Motor neuron (in vitro differentiated cells): ENCODE measurements around the gene HOXC13. TPM values are rescaled to one million over a fixed set of nuclear protein-coding genes. Genes with fewer than 3 reads are reported as not detected.

Experiments used
- ATAC-seq, 8 experiments: fragments of 200-7000 bp; cut with Tn5 transposase; replicated peaks in 6 of 8; 2 replicates each; pipeline ENCODE4 v1.8.0; 2021; ENCODE audit warnings: mild to moderate bottlenecking in 8 of 8, moderate library complexity in 8 of 8
- H3K27ac ChIP-seq, 2 donors: fragments of 250-450 bp; sonication (Bioruptor Pico); 2 replicates each; pipeline ENCODE4 v1.9.0; 2021; ENCODE audit warnings: antibody characterized with exemption in 2 of 2, mild to moderate bottlenecking in 2 of 2, moderate library complexity in 1 of 2
- H3K4me1 ChIP-seq, 2 donors: fragments of 250-450 bp; sonication (Bioruptor Pico); replicated peaks in 1 of 2; 2 replicates each; pipeline ENCODE4 v1.6.1; 2021; ENCODE audit warnings: antibody characterized with exemption in 2 of 2, mild to moderate bottlenecking in 2 of 2, moderate library complexity in 1 of 2
- H3K4me3 ChIP-seq, 5 donors: fragments of 250-450 bp; sonication (Bioruptor Pico); 2 replicates each; pipeline ENCODE4 v1.9.0; 2021; ENCODE audit warnings: antibody characterized with exemption in 5 of 5, mild to moderate bottlenecking in 5 of 5, moderate library complexity in 4 of 5
- WGBS, 10 experiments: fragments of 450-650 bp; shearing (Covaris generic); methylation state at CpG; one replicate each; pipeline ENCODE4 v1.0.0; 2022; 5-methylcytosine and 5-hydroxymethylcytosine counted together
- in situ Hi-C, 9 experiments: fragments of 400-800 bp; cut with MboI; loops; one replicate each; pipeline ENCODE4 v1.15.0; 2021; ENCODE audit warnings: low sequenced_read_pairs in 9 of 9, low pct_unique_long_range_greater_than_20kb in 2 of 9; ENCODE audit not compliant: unreplicated experiment in 9 of 9
- total RNA-seq, 8 experiments: library from RNA; unstranded; fragments of 300-600 nt; gene quantifications; 2 replicates each; pipeline versions ENCODE4 v1.2.3 to v1.2.4, GENCODE V29; 2022

The HOXC13 gene
- total RNA-seq, 8 experiments from 2014 or later, result 0.05 to 4.7 (median 0.38) TPM; not detected in 2

DNA sequence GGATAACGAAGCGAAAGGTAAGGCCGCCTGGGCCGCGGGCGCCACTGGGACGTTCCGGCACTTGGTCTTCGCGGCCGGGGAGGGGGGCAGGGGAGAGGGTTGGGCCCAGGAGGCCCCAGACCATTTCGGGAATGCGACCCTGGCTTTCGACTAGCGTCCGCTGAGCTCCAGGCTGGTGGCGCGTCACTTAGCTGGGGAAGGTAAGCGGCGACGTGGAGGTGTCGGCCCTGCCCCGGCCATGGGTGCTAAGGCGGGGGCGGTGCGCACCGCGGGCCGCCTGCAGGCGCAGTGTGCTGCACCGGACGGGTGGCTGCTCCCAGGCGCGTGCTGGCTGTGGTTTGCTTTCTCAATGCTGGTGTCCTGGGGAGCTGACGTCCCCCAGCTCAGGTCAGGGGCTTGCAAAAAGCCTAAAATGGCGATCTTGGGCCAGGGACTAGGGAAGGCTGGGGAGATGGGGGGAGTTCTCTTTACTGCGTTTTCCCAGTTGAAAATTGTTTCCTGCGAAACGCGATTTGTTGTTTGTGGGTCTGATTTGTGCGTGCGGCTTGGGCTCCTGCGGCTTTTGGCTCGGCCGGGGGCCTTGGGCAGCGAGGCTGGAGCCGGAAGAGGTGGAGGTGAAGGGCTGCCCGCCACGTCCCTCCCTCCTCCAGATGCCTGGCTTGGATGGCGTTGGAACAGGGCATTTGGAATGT, 47.5 kb downstream of the HOXC13 start:
- WGBS, 10 experiments, result 0 to 27% (median 7%) methylated on average over 1 to 24 of the region's 50 CpGs; no CpG with 5 or more reads in 2 of the 10 experiments
- ATAC-seq, result peak in 3 of 8 experiments; percentile 4 to 21 (median 11)
- H3K4me3 ChIP-seq, result peak overlapping the region in 1 of 5 donors; percentile 14
- H3K4me1 ChIP-seq, result no peaks in the 10 kb centered on the region
- in situ Hi-C loops, result no loop called here
- H3K27ac ChIP-seq, result no peak overlapping the region

DNA sequence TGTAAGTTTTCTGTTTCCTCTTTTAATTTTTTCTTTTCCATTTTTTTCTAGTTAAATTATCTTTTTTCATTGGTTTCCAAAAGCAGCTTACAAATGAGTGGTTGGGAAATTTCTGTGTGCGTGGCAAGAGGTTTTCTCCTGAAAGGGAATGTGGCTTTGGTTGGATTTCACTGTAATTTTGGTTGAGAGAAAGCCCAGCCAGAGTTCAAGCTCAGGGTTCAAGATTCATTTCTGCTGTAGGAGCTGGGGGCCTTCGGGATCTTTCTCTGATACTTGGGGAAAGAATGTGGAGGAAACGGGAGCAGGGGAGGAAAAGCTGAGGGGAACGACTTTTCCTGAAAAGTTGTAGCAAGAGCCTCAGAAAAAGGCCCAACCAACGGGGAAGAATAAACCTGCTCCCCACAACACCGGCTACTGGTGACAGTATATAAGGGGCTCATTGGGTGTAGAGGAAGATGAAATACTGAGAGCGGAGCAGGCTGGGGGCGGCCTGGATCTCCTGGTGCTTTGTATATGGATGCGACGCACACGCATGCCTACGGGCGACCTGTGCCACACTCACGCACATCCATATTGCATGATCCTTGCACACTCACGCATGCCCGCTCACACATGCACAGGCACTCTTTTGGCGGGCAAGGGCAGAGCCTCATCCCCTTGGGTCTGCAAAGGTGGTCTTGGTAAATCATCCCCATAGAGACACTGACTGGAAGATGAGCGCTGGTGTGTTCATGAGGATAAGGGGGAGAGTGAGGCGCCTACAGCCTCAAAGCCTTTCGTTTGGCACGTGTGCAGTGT, 48.3 kb downstream of the HOXC13 start:
- 2 to 74% (median 20%) methylated on average over 2 to 13 of the region's 21 CpGs; no CpG with 5 or more reads in 1 of the 10 experiments for WGBS, 10 experiments
- in situ Hi-C loops, result no loop called here
- H3K4me3 ChIP-seq, result no peak overlapping the region
- H3K4me1 ChIP-seq, result no peaks in the 10 kb centered on the region
- no peak overlapping the region for H3K27ac ChIP-seq
- ATAC-seq, result no peak

- in situ Hi-C loops, result no loop called here
- Histone ChIP-seq H3K4me1 (no peaks in the 10 kb centered on the region), H3K4me3 (no peak overlapping the region), H3K27ac (no peak overlapping the region)
- ATAC-seq, result no peak
- 0 to 20% (median 0%) methylated on average over 1 to 2 of the region's 4 CpGs; no CpG with 5 or more reads in 4 of the 10 experiments for WGBS, 10 experiments
Measured at GRCh38 chr12:53987787-53988230, 49.2 kb downstream of the HOXC13 start.

DNA sequence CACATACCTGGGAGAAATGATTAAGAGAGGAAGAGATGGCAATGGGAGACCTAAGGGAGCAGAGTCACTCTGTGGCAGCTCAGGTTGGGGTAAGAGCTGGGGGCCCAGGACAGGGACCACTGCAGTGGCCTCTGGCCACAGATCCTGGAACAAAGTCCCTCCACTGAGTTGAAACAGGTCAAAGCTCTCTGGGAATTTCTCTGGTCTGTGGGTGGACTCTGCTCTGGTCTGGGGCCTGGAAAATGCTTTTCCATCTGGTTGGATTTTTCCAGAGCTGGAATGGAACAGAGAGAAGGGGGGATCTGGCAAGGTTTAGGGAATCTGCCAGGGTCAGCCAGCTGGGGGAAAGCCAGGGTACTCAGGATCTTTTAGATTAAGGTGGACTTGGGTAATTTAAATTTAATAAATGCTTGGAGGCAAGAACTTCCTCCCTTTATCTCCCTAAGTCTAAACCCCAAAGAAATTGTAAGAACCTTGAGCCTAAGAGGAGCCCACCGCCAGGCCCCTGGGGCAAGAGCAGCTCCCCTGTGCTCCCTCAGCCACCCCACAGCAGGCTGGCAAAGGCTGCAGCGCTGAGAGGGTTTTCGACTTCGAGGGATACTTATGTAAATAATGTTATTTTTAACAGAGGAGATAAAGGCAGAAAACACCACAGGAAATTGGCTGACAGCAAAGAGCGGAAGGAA, 50.1 kb downstream of the HOXC13 start:
- in situ Hi-C loops, result no loop called here
- ATAC-seq, result no peak
- 0 to 67% (median 12%) methylated on average over 3 to 5 of the region's 5 CpGs; no CpG with 5 or more reads in 4 of the 10 experiments for WGBS, 10 experiments
- H3K4me3 ChIP-seq, result no peak overlapping the region
- H3K4me1 ChIP-seq, result no peaks in the 10 kb centered on the region
- no peak overlapping the region for H3K27ac ChIP-seq

- in situ Hi-C loops, result no loop called here
- peak in 2 of 8 experiments; percentile 7 to 9 for ATAC-seq
- Histone ChIP-seq H3K27ac (no peak overlapping the region), H3K4me3 (no peak overlapping the region), H3K4me1 (peaks cover 4 to 6% of the 10 kb centered on the region in 2 donors)
- WGBS, 10 experiments, result 0 to 24% (median 9%) methylated on average over 2 to 24 of the region's 28 CpGs; no CpG with 5 or more reads in 1 of the 10 experiments
Measured at GRCh38 chr12:53989227-53990113, 50.8 kb downstream of the HOXC13 start.

GRCh38 chr12:53990311-53991076, 51.9 kb downstream of the HOXC13 start:
- peaks cover 7 to 16% of the 10 kb centered on the region in 2 donors for H3K4me1 ChIP-seq
- in situ Hi-C loops, result no loop called here
- H3K4me3 ChIP-seq, result no peak overlapping the region
- no peak for ATAC-seq
- no peak overlapping the region for H3K27ac ChIP-seq
- 0 to 41% (median 7%) methylated on average over 1 to 17 of the region's 27 CpGs for WGBS, 10 experiments

DNA sequence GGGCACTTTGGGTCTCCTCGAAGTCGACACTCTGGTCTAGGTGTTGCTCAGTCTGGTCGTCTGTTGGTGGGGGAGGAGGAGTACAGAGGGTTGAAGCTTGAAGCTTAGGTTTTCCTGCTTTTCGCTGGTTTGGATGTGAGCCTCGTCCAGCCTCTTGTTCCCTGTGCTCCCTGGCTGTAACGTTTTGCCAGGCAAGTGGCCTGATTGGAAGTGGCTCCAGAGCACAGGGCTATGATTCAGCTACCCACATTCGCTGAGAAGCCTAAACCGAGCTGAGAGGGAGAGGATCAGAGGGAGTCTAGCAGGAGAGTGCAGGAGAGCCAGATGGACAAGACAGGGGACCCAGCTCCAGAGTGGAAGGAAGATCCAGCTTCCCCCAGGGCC, 52.4 kb downstream of the HOXC13 start:
- 0 to 10% (median 0%) methylated on average over 1 to 8 of the region's 8 CpGs; no CpG with 5 or more reads in 3 of the 10 experiments for WGBS, 10 experiments
- Histone ChIP-seq H3K27ac (no peak overlapping the region), H3K4me3 (no peak overlapping the region), H3K4me1 (peaks cover 10 to 20% of the 10 kb centered on the region in 2 donors)
- peak in 1 of 8 experiments; percentile 1 for ATAC-seq
- in situ Hi-C loops, result no loop called here

- no peak overlapping the region for H3K4me3 ChIP-seq
- H3K4me1 ChIP-seq, result peaks cover 10 to 20% of the 10 kb centered on the region in 2 donors
- in situ Hi-C loops, result no loop called here
- 23 to 50% (median 44%) methylated on average over 1 to 5 of the region's 7 CpGs; no CpG with 5 or more reads in 6 of the 10 experiments for WGBS, 10 experiments
- ATAC-seq, result no peak
- H3K27ac ChIP-seq, result no peak overlapping the region
Measured at GRCh38 chr12:53992377-53992889, 53.8 kb downstream of the HOXC13 start.

DNA sequence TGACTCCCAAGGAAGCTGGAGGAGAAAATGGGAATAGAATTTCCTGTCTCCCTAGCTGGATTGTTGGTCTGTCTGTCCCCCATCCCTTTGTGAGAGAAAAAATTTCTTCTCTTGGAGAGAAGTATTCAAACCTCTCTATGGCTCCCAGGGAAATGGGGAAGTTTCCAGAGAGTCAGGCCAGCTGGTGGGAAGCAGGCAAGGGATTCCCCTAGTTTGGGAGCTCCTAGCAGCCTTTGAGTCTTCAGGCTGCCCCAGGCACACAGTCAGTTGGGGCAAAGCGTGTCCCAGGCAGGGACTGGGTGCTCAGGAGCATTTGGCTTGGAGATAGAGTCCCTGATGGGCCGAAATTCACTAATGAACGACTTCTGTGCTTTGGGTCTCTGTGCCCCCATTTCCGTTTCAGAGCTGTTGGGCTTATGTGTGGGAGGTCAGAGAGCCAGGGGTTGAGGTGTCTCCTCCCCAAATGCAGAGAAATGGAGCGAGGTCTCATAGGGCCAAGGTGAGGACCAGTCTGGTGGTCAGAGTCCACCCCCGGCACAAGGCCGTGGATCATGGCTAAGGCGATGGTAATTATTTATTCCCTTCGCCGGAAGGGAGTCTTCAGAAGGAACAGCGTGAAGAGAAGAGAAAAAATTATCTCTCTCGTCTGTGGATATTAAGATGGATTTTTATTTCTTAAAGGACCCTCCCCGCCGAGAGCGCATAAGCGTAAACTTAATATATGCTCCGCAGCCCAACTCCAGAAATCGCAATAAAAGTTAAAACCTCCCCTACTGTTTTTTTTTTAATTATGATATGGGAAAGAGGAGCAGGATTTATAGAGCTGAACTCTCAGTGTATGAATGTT, 54.8 kb downstream of the HOXC13 start:
- no peak overlapping the region for H3K4me3 ChIP-seq
- WGBS, 10 experiments, result 8 to 72% (median 35%) methylated on average over 2 to 11 of the region's 18 CpGs; no CpG with 5 or more reads in 1 of the 10 experiments
- ATAC-seq, result no peak
- no peak overlapping the region for H3K27ac ChIP-seq
- in situ Hi-C loops, result no loop called here
- H3K4me1 ChIP-seq, result peaks cover 10 to 20% of the 10 kb centered on the region in 2 donors

DNA sequence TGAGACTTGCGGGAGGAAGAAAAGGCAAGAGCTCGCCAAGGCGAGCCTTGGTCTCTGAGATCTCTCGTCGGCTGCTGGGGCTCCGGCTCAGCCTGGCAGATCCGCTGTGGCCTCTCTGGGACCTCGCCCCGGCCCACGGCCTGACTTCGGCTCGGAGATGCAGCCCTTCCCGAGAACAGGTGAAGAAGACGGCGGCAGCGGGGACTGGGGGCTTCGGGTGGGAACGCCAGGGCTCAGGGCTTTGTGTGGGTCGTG, 55.3 kb downstream of the HOXC13 start:
- 0 to 40% (median 7%) methylated on average over 1 to 5 of the region's 19 CpGs; no CpG with 5 or more reads in 5 of the 10 experiments for WGBS, 10 experiments
- in situ Hi-C loops, result no loop called here
- peaks cover 10 to 20% of the 10 kb centered on the region in 2 donors for H3K4me1 ChIP-seq
- ATAC-seq, result peak in 2 of 8 experiments; percentile 3 to 4
- H3K27ac ChIP-seq, result no peak overlapping the region
- no peak overlapping the region for H3K4me3 ChIP-seq
